ENCODE measurements around the gene ZBED1.

- TF ChIP-seq EZH2 (IDR thresholded peaks at IDR 0.05; ENCODE audit: low read length, missing control alignments) (no peak), CTCF (conservative IDR thresholded peaks at IDR 0.05 in 1 of 2, IDR thresholded peaks at IDR 0.05 in 1 of 2; ENCODE audit: low read depth in 1 of 2, low read length in 2 of 2) (no peak)
Observed at GRCh38 chrX:2492531-2493218, 8.1 kb downstream of the ZBED1 start.
